B cell (primary cell): ENCODE data around the gene RIT2. TPM values are rescaled to one million over a fixed set of nuclear protein-coding genes. Genes with fewer than 3 reads are reported as not detected.

Experiments
- ATAC-seq: fragments of 200-7000 bp; cut with Tn5 transposase; one replicate; pipeline ENCODE4 v1.10.0; 2021; ENCODE audit warnings: low read depth, mild to moderate bottlenecking, moderate number of reproducible peaks, moderate library complexity
- CTCF ChIA-PET: fragments of 350-600 bp; sonication (Branson Sonifier 250); formaldehyde crosslinking; loops from one replicate; lab custom pipeline; 2021; ENCODE audit warnings: antibody characterized with exemption, inconsistent platforms; lab: Charles Lee
- POLR2A ChIA-PET: fragments of 350-600 bp; sonication (Branson Sonifier 250); formaldehyde crosslinking; loops from one replicate; lab custom pipeline; 2021; ENCODE audit warnings: antibody characterized with exemption; lab: Charles Lee
- DNase-seq: peaks from one replicate; pipeline ENCODE4 v3.0.0; 2013
- H2AFZ ChIP-seq: 2 replicates; pipeline ENCODE4 v1.6.1; 2012; ENCODE audit warnings: mild to moderate bottlenecking, low read depth, low read length; ENCODE audit not compliant: insufficient read depth, poor library complexity, severe bottlenecking
- H3K27ac ChIP-seq, 2 donors: 1 replicate in 1 of 2; 2 replicates in 1 of 2; pipeline ENCODE4 v1.5.1; 2012 to 2013; ENCODE audit warnings: low read length in 2 of 2, mild to moderate bottlenecking in 2 of 2, moderate library complexity in 1 of 2
- H3K27me3 ChIP-seq, 4 experiments: fragments of 200-600 bp in 1 of 4; sonication (generic) in 1 of 4; replicated peaks in 1 of 4; 1 replicate in 2 of 4; 2 replicates in 2 of 4; pipeline versions ENCODE4 v1.6.1 to v1.7.0; 2013 to 2016; ENCODE audit warnings: low read length in 3 of 4, mild to moderate bottlenecking in 2 of 4, mixed read lengths in 1 of 4, moderate library complexity in 1 of 4; ENCODE audit not compliant: insufficient read depth in 4 of 4, control insufficient read depth in 3 of 4; ENCODE audit errors: control extremely low read depth in 1 of 4
- H3K36me3 ChIP-seq, 2 experiments: replicated peaks in 1 of 2; 1 replicate in 1 of 2; 2 replicates in 1 of 2; pipeline versions ENCODE4 v1.6.1 to v1.7.1; 2013; ENCODE audit warnings: low read length in 1 of 2; ENCODE audit not compliant: insufficient read depth in 2 of 2, control insufficient read depth in 1 of 2; ENCODE audit errors: control extremely low read depth in 1 of 2, extremely low read depth in 1 of 2
- H3K4me1 ChIP-seq, 2 donors: fragments of 200-600 bp in 1 of 2; sonication (generic) in 1 of 2; 1 replicate in 1 of 2; 2 replicates in 1 of 2; pipeline versions ENCODE4 v1.5.1 to v1.6.1; 2013 to 2017; ENCODE audit warnings: low read length in 2 of 2; ENCODE audit not compliant: control insufficient read depth in 2 of 2, insufficient read depth in 2 of 2
- H3K4me2 ChIP-seq: replicated peaks from 2 replicates; pipeline ENCODE3; 2012; ENCODE audit warnings: mild to moderate bottlenecking, low read depth, low read length; ENCODE audit not compliant: poor library complexity, severe bottlenecking
- H3K4me3 ChIP-seq, 5 experiments: fragments of 200-600 bp in 1 of 5; sonication (generic) in 1 of 5; 1 replicate in 3 of 5; 2 replicates in 2 of 5; pipeline versions ENCODE4 v1.5.1 to v1.7.0; 2011 to 2016; ENCODE audit warnings: low read length in 4 of 5, mild to moderate bottlenecking in 4 of 5, low read depth in 2 of 5, control low read depth in 1 of 5, moderate library complexity in 1 of 5; ENCODE audit not compliant: insufficient read depth in 1 of 5; ENCODE audit errors: control extremely low read depth in 1 of 5, extremely low read depth in 1 of 5
- H3K79me2 ChIP-seq: fragments of 200-600 bp; sonication (generic); one replicate; pipeline ENCODE4 v1.6.0; 2016; ENCODE audit warnings: low read length; ENCODE audit not compliant: control insufficient read depth, insufficient read depth
- H3K9ac ChIP-seq: fragments of 200-600 bp; sonication (generic); 2 replicates; pipeline ENCODE4 v1.6.1; 2017; ENCODE audit warnings: mild to moderate bottlenecking, low read length, moderate library complexity
- H3K9me3 ChIP-seq, 3 donors: one replicate each; pipeline versions ENCODE4 v1.6.1 to v1.7.1; 2013; ENCODE audit warnings: low read length in 2 of 3; ENCODE audit not compliant: control insufficient read depth in 2 of 3, insufficient read depth in 1 of 3; ENCODE audit errors: control extremely low read depth in 1 of 3
- H4K20me1 ChIP-seq: 2 replicates; pipeline ENCODE4 v1.6.0; 2012; ENCODE audit warnings: mild to moderate bottlenecking, low read length; ENCODE audit not compliant: insufficient read depth, control insufficient read depth, poor library complexity, severe bottlenecking
- H3K27ac Mint-ChIP-seq: one replicate; pipeline ENCODE4 v1.8.0; 2021; ENCODE audit warnings: mixed read lengths
- H3K27me3 Mint-ChIP-seq: one replicate; pipeline ENCODE4 v1.8.0; 2021; ENCODE audit warnings: mixed read lengths
- H3K4me1 Mint-ChIP-seq: one replicate; pipeline ENCODE4 v1.8.0; 2021; ENCODE audit warnings: mixed read lengths
- H3K4me3 Mint-ChIP-seq: one replicate; pipeline ENCODE4 v1.8.0; 2021; ENCODE audit warnings: mixed read lengths
- H3K9me3 Mint-ChIP-seq: one replicate; pipeline ENCODE4 v1.8.0; 2022; ENCODE audit warnings: mixed read lengths; ENCODE audit not compliant: insufficient read depth
- EZH2 ChIP-seq: IDR thresholded peaks from 2 replicates; pipeline ENCODE4 v1.6.1; 2012; ENCODE audit warnings: borderline replicate concordance, low read depth, mild to moderate bottlenecking, moderate library complexity, low read length; ENCODE audit not compliant: insufficient read depth, poor library complexity, severe bottlenecking
- WGBS: methylation state at CpG from one replicate; pipeline ENCODE4 v1.1.5; 2013; ENCODE audit warnings: missing lambda C conversion rate; ENCODE audit not compliant: insufficient coverage; 5-methylcytosine and 5-hydroxymethylcytosine counted together
- intact Hi-C: fragments of 100-400 bp; cut with micrococcal nuclease; formaldehyde crosslinking; loops from one replicate; pipeline ENCODE4 v1.10.0; 2022
- polyA plus RNA-seq: library from polyadenylated mRNA; depleted of rRNA; stranded (reverse); fragments of >200 nt; gene quantifications from 2 replicates; pipeline ENCODE4 v1.2.3, GENCODE V29; 2012
- total RNA-seq, 2 donors: library from RNA; stranded (reverse); fragments of 120-200 nt in 1 of 2; gene quantifications; 1 replicate in 1 of 2; 2 replicates in 1 of 2; pipeline versions ENCODE4 v1.2.3 to v1.2.4, GENCODE V29; 2013 to 2022
- TF ChIP-seq, protein P1 (sequence below): fragments of 200-600 bp; IDR thresholded peaks from one replicate; pipeline ENCODE4 v1.8.0; 2022; ENCODE audit warnings: antibody characterized with exemption, mild to moderate bottlenecking

Gene RIT2
- total and polyA plus RNA-seq, 2 donors (not counting 1 experiment from before 2014, with no cell fraction given), result not detected

DNA sequence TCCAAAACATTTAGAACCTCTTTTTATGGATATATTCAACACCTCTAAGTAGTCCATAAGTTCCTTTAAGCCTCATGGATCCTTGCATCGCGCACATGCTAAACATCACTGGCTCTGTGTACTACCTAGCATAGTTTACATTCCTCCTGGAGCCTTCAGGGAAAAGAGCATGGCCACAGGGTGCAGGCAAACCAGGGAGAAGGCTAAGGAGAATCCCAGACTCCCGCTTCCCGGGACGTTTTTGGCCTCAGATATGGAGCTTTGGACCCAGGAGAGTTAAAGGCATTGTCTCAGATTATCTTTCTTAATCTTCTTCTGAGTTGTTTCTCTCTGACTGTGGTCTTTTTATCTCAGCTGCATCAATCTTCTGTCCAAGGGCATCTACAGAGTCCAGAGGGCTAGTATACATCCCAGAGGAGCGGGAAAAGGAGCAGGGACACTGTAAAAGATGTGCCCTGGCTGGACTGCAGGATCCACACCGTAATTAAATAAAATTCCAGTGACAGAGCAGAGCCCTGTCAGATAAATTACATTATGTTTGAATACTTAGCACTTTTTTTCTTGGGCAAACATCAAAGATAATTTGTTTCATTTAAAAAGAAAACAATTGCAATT, 36.9 kb downstream of the RIT2 start:
- intact Hi-C loops, result no loop called here

DNA sequence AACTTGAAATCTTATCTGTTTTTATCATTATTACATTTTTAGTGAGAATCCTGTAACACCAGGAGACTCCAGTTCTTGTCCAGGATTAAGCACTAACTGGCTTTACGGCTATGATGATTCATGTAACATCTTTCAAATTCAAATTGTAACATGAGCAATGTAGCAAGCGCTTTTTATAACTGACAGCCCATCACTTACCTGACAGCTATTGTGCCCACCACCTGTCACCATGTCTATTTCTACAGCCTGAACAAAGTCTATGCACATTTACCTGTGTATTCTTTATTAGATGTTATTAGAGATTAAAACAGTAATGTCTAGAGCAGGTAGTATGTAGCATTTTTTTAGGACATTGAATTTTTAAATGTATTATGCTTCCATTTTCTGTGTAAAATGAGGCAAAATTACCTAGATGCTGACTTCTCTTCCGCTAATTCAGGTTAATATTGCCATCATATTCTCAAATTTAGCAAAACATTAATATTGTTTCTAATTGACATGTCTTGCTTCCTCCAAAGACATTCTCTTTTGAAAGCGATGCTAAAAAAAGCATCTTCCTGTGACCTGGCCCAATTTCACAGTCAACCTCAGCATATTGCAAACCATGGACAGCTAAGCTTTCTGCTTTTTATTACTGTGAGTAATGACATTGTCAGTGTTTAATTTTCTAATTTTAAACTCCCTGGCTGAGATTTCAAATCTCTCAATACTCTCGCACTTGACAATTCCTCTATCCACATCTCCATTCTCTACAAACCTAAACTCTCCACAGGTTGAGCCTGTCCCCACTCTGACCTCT, 37.8 kb downstream of the RIT2 start:
- ATAC-seq (no peak), DNase-seq (no peak)
- H3K9ac ChIP-seq, result no peak overlapping the region
- peaks cover 2% of the 10 kb centered on the region for H3K9me3 Mint-ChIP-seq
- no peaks in the 10 kb centered on the region for H4K20me1 ChIP-seq
- no peaks in the 10 kb centered on the region for H3K27me3 ChIP-seq
- 92% methylated on average over 2 of the region's 5 CpGs for WGBS
- no peak overlapping the region for H3K4me2 ChIP-seq
- POLR2A ChIA-PET, result no interaction called here
- no peaks in the 10 kb centered on the region for H3K27me3 Mint-ChIP-seq
- intact Hi-C loops, result no loop called here
- no peaks in the 10 kb centered on the region for H3K4me1 ChIP-seq
- no peak overlapping the region for H3K27ac Mint-ChIP-seq
- H3K79me2 ChIP-seq, result no peaks in the 10 kb centered on the region
- no peak overlapping the region for H3K4me3 Mint-ChIP-seq
- CTCF ChIA-PET, result no interaction called here
- H3K36me3 ChIP-seq, result no peaks in the 10 kb centered on the region
- no peaks in the 10 kb centered on the region for H3K4me1 Mint-ChIP-seq
- H3K9me3 ChIP-seq, result no peaks in the 10 kb centered on the region
- H3K4me3 ChIP-seq, result no peak overlapping the region
- no peak overlapping the region for H3K27ac ChIP-seq
- no peak overlapping the region for H2AFZ ChIP-seq
- TF ChIP-seq, protein P1, sequence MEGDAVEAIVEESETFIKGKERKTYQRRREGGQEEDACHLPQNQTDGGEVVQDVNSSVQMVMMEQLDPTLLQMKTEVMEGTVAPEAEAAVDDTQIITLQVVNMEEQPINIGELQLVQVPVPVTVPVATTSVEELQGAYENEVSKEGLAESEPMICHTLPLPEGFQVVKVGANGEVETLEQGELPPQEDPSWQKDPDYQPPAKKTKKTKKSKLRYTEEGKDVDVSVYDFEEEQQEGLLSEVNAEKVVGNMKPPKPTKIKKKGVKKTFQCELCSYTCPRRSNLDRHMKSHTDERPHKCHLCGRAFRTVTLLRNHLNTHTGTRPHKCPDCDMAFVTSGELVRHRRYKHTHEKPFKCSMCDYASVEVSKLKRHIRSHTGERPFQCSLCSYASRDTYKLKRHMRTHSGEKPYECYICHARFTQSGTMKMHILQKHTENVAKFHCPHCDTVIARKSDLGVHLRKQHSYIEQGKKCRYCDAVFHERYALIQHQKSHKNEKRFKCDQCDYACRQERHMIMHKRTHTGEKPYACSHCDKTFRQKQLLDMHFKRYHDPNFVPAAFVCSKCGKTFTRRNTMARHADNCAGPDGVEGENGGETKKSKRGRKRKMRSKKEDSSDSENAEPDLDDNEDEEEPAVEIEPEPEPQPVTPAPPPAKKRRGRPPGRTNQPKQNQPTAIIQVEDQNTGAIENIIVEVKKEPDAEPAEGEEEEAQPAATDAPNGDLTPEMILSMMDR, result no peak
- TF ChIP-seq EZH2, result no peak

More for the DNA sequence above, 36.9 kb downstream of the RIT2 start:
- H4K20me1 ChIP-seq, result no peaks in the 10 kb centered on the region
- H3K36me3 ChIP-seq, result no peaks in the 10 kb centered on the region
- TF ChIP-seq EZH2, result no peak
- TF ChIP-seq, protein P1, result no peak
- ATAC-seq (no peak), DNase-seq (no peak)
- WGBS, result 90% methylated on average over 3 of the region's 7 CpGs
- ChIA-PET CTCF (no interaction called here), POLR2A (no interaction called here)
- no peaks in the 10 kb centered on the region for H3K27me3 Mint-ChIP-seq
- H2AFZ ChIP-seq, result no peak overlapping the region
- peaks cover 2% of the 10 kb centered on the region for H3K9me3 Mint-ChIP-seq
- no peaks in the 10 kb centered on the region for H3K27me3 ChIP-seq
- H3K4me2 ChIP-seq, result no peak overlapping the region
- no peaks in the 10 kb centered on the region for H3K9me3 ChIP-seq
- H3K4me1 Mint-ChIP-seq, result no peaks in the 10 kb centered on the region
- no peak overlapping the region for H3K4me3 ChIP-seq
- H3K27ac ChIP-seq, result no peak overlapping the region
- no peak overlapping the region for H3K4me3 Mint-ChIP-seq
- no peaks in the 10 kb centered on the region for H3K79me2 ChIP-seq
- no peak overlapping the region for H3K27ac Mint-ChIP-seq
- H3K9ac ChIP-seq, result no peak overlapping the region
- no peaks in the 10 kb centered on the region for H3K4me1 ChIP-seq
